SK-N-MC (cell line): ENCODE results near the gene GID8.

ENCODE experiments used
- EZH2 ChIP-seq: fragments of 200-600 bp; sonication (generic); IDR thresholded peaks from one replicate; pipeline ENCODE4 v1.6.1; 2017; ENCODE audit warnings: antibody characterized with exemption
- FOXP2 ChIP-seq: optimal IDR thresholded peaks from 2 replicates; pipeline ENCODE3; 2011; ENCODE audit warnings: mild to moderate bottlenecking, moderate library complexity; ENCODE audit not compliant: insufficient read depth; ENCODE audit errors: extremely low read length, control extremely low read depth
- POLR2AphosphoS5 ChIP-seq: IDR thresholded peaks from 2 replicates; pipeline ENCODE4 v1.6.1; 2012; ENCODE audit warnings: mild to moderate bottlenecking, low read depth, low read length, borderline replicate concordance

DNA sequence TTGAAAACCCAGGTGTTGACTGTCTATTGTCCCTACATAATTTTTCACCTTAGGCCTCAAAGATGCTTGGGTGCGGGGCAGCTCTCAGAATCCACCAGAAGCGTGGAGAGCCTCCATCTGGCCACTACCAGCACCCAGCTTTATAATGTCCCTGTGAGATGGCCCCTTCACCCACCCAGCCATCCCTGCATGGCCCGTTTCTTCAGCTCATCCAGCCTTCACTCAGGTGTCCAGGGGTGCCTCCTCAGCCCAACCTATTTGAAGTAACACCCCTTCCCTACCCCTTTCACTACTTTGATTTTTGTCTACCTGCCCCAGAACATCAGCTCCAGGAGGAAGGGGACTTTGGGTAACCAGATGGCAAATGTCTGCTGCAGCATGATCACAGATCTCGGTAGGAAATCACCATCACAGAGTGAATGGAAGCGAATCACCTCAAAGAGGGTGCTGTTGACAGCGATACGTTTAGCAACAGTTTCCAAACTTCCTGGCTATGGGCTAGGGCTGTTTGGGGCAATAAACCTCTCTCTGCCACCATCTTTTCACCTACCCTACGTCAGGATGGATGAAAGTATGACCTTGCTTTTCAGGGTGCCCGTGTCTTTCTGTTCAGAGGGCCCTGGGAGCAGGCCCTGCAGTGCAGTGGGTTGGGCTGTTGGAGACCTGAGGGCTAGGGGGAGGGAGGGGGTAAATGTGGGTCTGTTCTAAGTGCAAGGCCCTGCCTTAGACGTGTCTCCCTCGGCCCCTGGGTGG is 13.4 kb downstream of the GID8 start:
- TF ChIP-seq POLR2AphosphoS5 (no peak), EZH2 (no peak), FOXP2 (no peak)
